Calu3 (cell line): ENCODE results near the gene EGLN2. TPM values are rescaled to one million over a fixed set of nuclear protein-coding genes. Genes with fewer than 3 reads are reported as not detected.
A peak's percentile ranks its signal among the peaks of the same experiment; 100 is the strongest.

Experiments
- BruUV-seq: library from RNA; stranded (reverse); fragments of 400-500 nt; replicated peaks from 2 replicates; lab custom pipeline; 2021; lab: Mats Ljungman, UMichigan
- CTCF ChIA-PET: fragments of 300-600 bp; sonication (Branson Sonifier 250); formaldehyde crosslinking; loops from one replicate; lab custom pipeline; 2022; ENCODE audit warnings: antibody characterized with exemption; lab: Charles Lee
- DNase-seq: peaks from one replicate; pipeline ENCODE4 v3.0.0; 2022
- H3K27ac Mint-ChIP-seq: one replicate; pipeline ENCODE4 v1.8.0; 2022; ENCODE audit warnings: mixed read lengths; ENCODE audit not compliant: unreplicated experiment
- H3K27me3 Mint-ChIP-seq: one replicate; pipeline ENCODE4 v1.8.0; 2022; ENCODE audit warnings: mixed read lengths; ENCODE audit not compliant: unreplicated experiment
- H3K36me3 Mint-ChIP-seq: one replicate; pipeline ENCODE4 v1.8.0; 2022; ENCODE audit warnings: mild to moderate bottlenecking, moderate library complexity, mixed read lengths; ENCODE audit not compliant: insufficient read depth, unreplicated experiment
- H3K4me1 Mint-ChIP-seq: one replicate; pipeline ENCODE4 v1.8.0; 2022; ENCODE audit warnings: mild to moderate bottlenecking, low read depth, mixed read lengths; ENCODE audit not compliant: unreplicated experiment
- H3K4me3 Mint-ChIP-seq: one replicate; pipeline ENCODE4 v1.8.0; 2022; ENCODE audit warnings: mild to moderate bottlenecking, low read depth, moderate library complexity, mixed read lengths; ENCODE audit not compliant: unreplicated experiment
- H3K9me3 Mint-ChIP-seq: one replicate; pipeline ENCODE4 v1.8.0; 2022; ENCODE audit warnings: low read depth, mixed read lengths; ENCODE audit not compliant: unreplicated experiment
- CTCF ChIP-seq: fragments of 200-600 bp; IDR thresholded peaks from one replicate; pipeline ENCODE4 v1.8.0; 2022; ENCODE audit warnings: antibody characterized with exemption; ENCODE audit not compliant: unreplicated experiment
- intact Hi-C: fragments of 100-400 bp; cut with micrococcal nuclease; formaldehyde crosslinking; loops from one replicate; pipeline ENCODE4 v1.10.0; 2022; ENCODE audit not compliant: unreplicated experiment
- total RNA-seq: library from RNA; stranded (reverse); gene quantifications from 2 replicates; pipeline ENCODE4 v1.2.3, GENCODE V29; 2022

EGLN2 gene
- total RNA-seq, 1 experiment from 2014 or later = 109 TPM

- H3K27me3 Mint-ChIP-seq = no peaks in the 10 kb centered on the region
- no peak for TF ChIP-seq CTCF
- intact Hi-C loops = no loop called here
- DNase-seq = no peak
- H3K27ac Mint-ChIP-seq = peak overlapping the region; percentile 11
- H3K4me1 Mint-ChIP-seq = peaks cover 81% of the 10 kb centered on the region
- peaks cover 87% of the 10 kb centered on the region for H3K36me3 Mint-ChIP-seq
- CTCF ChIA-PET = interaction anchor here (0.5 to 1.1 kb wide), 4 partner anchors 23 to 1396 kb away, joined by 3 to 7 read pairs (median 4); no protein-coding TSS in a partner anchor
- TSS peak; percentile 72 for BruUV-seq
- H3K9me3 Mint-ChIP-seq = no peaks in the 10 kb centered on the region
- peak overlapping the region; percentile 88 for H3K4me3 Mint-ChIP-seq
Observed at GRCh38 chr19:40801426-40802299, 2.7 kb downstream of the EGLN2 start.

GRCh38 chr19:40802300-40803169 lies 3.5 kb downstream of the EGLN2 start:
- CTCF ChIA-PET = interaction anchor here (0.5 to 1.1 kb wide), 3 partner anchors 23 to 1395 kb away, joined by 3 to 7 read pairs (median 5); no protein-coding TSS in a partner anchor
- Mint-ChIP-seq H3K27me3 (no peaks in the 10 kb centered on the region), H3K4me1 (peaks cover 87% of the 10 kb centered on the region), H3K4me3 (peak overlapping the region; percentile 88), H3K9me3 (no peaks in the 10 kb centered on the region), H3K27ac (peak overlapping the region; percentile 11), H3K36me3 (peaks cover 89% of the 10 kb centered on the region)
- no peak for TF ChIP-seq CTCF
- BruUV-seq = no TSS peak
- intact Hi-C loops = no loop called here
- no peak for DNase-seq

- no TSS peak for BruUV-seq
- H3K27ac Mint-ChIP-seq = no peak overlapping the region
- peak overlapping the region; percentile 88 for H3K4me3 Mint-ChIP-seq
- CTCF ChIA-PET = interaction anchor here (0.6 to 1.1 kb wide), 2 partner anchors 24 to 102 kb away, joined by 3 to 5 read pairs; no protein-coding TSS in a partner anchor
- H3K4me1 Mint-ChIP-seq = peaks cover 85% of the 10 kb centered on the region
- no peak for DNase-seq
- no peaks in the 10 kb centered on the region for H3K9me3 Mint-ChIP-seq
- no peak for TF ChIP-seq CTCF
- no peaks in the 10 kb centered on the region for H3K27me3 Mint-ChIP-seq
- intact Hi-C loops = no loop called here
- peaks cover 89% of the 10 kb centered on the region for H3K36me3 Mint-ChIP-seq
Observed at GRCh38 chr19:40803170-40803856, 4.3 kb downstream of the EGLN2 start.
